ENCODE data around the gene UGT1A5.

The UGT1A5 gene

DNA sequence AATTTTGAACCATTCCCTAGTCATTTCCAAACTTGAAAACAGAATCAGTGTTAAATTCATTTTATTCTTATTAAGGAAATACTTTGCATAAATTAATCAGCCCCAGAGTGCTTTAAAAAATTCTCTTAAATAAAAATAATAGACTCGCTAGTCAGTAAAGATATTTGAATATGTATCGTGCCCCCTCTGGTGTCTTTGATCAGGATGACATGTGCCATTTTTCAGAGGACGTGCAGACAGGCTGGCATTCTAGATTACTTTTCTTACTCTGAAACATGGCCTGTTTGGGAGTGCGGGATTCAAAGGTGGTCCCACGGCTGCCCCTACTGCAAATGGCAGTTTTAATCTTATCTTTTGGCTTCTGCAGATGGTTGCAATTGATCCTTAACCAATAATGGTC lies 59.9 kb downstream of the UGT1A5 start:
- CTCF ChIA-PET: no interaction called here
- DNase-seq (ENCODE audit: low read depth, low spot score): no peak
- POLR2A ChIA-PET: no interaction called here
- H3K4me3 ChIP-seq (ENCODE audit: low read depth, low read length): no peak overlapping the region
- no peak for TF ChIP-seq CTCF (IDR thresholded peaks at IDR 0.05; ENCODE audit: insufficient read depth, low read length, missing control alignments)

GRCh38 chr2:233773854-233774253 lies 61.1 kb downstream of the UGT1A5 start:
- DNase-seq (ENCODE audit: low read depth, low spot score): no peak
- TF ChIP-seq CTCF (IDR thresholded peaks at IDR 0.05; ENCODE audit: insufficient read depth, low read length, missing control alignments): no peak
- POLR2A ChIA-PET: no interaction called here
- H3K4me3 ChIP-seq (ENCODE audit: low read depth, low read length): no peak overlapping the region
- CTCF ChIA-PET: no interaction called here

GRCh38 chr2:233775414-233775813 lies 62.7 kb downstream of the UGT1A5 start:
- no peak for TF ChIP-seq CTCF (IDR thresholded peaks at IDR 0.05; ENCODE audit: insufficient read depth, low read length, missing control alignments)
- H3K4me3 ChIP-seq (ENCODE audit: low read depth, low read length): no peak overlapping the region
- CTCF ChIA-PET: no interaction called here
- POLR2A ChIA-PET: no interaction called here
- DNase-seq (ENCODE audit: low read depth, low spot score): no peak

DNA sequence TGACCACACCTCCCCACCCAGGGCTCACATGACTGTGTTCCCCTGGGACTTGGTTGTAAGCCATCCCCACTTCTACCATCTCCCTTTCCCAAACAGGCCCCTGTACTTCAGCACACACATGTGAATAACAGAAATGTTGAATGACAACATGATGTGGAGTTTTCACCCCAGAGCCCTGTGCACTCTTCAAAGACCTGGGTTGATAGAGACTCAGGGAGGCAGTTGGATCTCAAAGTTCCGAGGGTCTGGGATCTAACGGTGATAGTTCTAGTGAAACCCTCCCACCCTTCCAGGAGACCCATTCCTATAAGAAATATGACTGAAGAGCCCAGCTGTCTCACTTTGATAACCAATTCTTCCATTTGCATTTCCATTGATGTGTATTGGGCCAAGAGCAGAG lies 65.3 kb downstream of the UGT1A5 start, which contains the start of gene MROH2A:
Gene MROH2A, plus strand, starts transcription at position 301 of the 400 bp plus-strand sequence. CDS start 1,029 bp downstream, outside the sequence.
- no peak within 1 kb of the TSS for H3K4me3 ChIP-seq (ENCODE audit: low read depth, low read length)
- POLR2A ChIA-PET: no interaction called here
- no peak for TF ChIP-seq CTCF (IDR thresholded peaks at IDR 0.05; ENCODE audit: insufficient read depth, low read length, missing control alignments)
- CTCF ChIA-PET: no interaction called here
- DNase-seq (ENCODE audit: low read depth, low spot score): no peak

DNA sequence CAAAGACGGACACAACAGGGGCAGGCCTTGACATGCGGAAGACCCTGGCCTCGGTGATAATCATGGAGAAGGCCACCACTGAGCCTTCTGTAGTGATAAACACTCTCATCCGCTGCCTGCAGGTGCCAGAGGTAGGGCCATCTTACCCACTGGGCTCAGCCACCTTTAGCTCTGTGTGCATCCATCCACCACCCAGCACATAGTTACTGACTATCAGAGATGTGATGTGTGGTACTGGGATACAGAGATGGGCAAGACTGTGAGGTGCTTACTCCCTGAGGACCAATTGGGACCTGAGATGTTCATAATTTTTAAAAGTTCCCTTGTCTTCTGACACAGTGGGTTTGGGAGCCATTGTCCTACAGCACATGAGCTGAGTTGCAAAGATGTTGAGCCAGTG lies 67.0 kb downstream of the UGT1A5 start:
- no peak overlapping the region for H3K4me3 ChIP-seq (ENCODE audit: low read depth, low read length)
- POLR2A ChIA-PET: no interaction called here
- CTCF ChIA-PET: no interaction called here
- DNase-seq (ENCODE audit: low read depth, low spot score): no peak
- no peak for TF ChIP-seq CTCF (IDR thresholded peaks at IDR 0.05; ENCODE audit: insufficient read depth, low read length, missing control alignments)

- POLR2A ChIA-PET: no interaction called here
- TF ChIP-seq CTCF (IDR thresholded peaks at IDR 0.05; ENCODE audit: insufficient read depth, low read length, missing control alignments): no peak
- H3K4me3 ChIP-seq (ENCODE audit: low read depth, low read length): no peak overlapping the region
- DNase-seq (ENCODE audit: low read depth, low spot score): no peak
- CTCF ChIA-PET: no interaction called here
These were observed 68.1 kb downstream of the UGT1A5 start for GRCh38 chr2:233780771-233781170.
